ENCODE data around the gene PIP4K2A.

DNA sequence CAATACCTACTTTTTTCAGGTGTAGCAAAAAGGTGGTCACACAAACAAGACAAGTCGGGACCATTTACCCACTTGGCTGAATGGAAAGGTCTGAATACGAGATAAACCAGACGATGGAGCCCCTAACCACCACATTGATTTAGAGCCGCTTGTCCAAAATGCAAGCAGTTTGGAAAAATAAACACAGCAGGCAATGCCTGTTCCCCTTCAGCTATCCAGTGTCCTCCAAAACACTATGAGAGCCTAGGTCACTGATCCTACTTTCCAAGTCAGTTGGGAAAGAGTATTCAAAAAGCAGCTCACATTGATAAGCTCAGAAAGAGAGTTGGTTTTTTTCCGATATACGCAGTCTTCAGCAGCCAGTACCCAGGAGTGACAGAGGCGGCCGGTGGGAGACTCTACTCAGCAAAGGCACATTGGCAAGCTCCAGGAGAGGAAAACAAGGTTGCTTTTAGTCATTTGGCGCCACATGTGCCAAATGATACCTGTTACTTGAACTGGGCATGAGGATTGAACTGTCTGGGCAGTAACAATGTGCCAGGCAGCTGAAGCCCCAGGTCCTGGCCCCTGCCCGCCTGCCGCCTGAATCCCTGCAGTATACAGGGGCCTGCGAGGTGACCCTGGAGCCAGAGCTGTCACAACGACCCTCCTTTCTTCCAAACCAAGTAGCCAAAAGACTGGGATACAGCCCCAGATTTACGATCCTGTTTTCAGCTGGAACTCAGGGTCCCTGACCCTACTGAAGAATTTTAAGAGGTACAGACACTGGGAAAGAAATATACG lies 109.8 kb downstream of the PIP4K2A start:
- TF ChIP-seq BHLHE40 (IDR thresholded peaks at IDR 0.05; ENCODE audit: low read length) (no peak), DPF2 (CRISPR knock-in tag; IDR thresholded peaks at IDR 0.05; ENCODE audit: borderline replicate concordance, low read depth) (no peak), ARNTL (CRISPR knock-in tag; IDR thresholded peaks at IDR 0.05) (no peak), ZFX (CRISPR knock-in tag; IDR thresholded peaks at IDR 0.05; ENCODE audit: low read depth) (no peak), SMAD9 (CRISPR knock-in tag; IDR thresholded peaks at IDR 0.05) (no peak), ONECUT2 (CRISPR knock-in tag; IDR thresholded peaks at IDR 0.05) (no peak), RORA (CRISPR knock-in tag; IDR thresholded peaks at IDR 0.05) (no peak), SRSF9 (IDR thresholded peaks at IDR 0.05; ENCODE audit: borderline replicate concordance, insufficient read depth, low read depth, low read length, poor library complexity, severe bottlenecking) (no peak)
- TF ChIP-seq, protein P1, sequence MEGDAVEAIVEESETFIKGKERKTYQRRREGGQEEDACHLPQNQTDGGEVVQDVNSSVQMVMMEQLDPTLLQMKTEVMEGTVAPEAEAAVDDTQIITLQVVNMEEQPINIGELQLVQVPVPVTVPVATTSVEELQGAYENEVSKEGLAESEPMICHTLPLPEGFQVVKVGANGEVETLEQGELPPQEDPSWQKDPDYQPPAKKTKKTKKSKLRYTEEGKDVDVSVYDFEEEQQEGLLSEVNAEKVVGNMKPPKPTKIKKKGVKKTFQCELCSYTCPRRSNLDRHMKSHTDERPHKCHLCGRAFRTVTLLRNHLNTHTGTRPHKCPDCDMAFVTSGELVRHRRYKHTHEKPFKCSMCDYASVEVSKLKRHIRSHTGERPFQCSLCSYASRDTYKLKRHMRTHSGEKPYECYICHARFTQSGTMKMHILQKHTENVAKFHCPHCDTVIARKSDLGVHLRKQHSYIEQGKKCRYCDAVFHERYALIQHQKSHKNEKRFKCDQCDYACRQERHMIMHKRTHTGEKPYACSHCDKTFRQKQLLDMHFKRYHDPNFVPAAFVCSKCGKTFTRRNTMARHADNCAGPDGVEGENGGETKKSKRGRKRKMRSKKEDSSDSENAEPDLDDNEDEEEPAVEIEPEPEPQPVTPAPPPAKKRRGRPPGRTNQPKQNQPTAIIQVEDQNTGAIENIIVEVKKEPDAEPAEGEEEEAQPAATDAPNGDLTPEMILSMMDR (CRISPR knock-in tag; IDR thresholded peaks at IDR 0.05): no peak
- TF ChIP-seq, protein P2, sequence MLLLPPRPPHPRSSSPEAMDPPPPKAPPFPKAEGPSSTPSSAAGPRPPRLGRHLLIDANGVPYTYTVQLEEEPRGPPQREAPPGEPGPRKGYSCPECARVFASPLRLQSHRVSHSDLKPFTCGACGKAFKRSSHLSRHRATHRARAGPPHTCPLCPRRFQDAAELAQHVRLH (CRISPR knock-in tag; IDR thresholded peaks at IDR 0.05; ENCODE audit: borderline replicate concordance, low read depth): no peak
- TF ChIP-seq, protein P3, sequence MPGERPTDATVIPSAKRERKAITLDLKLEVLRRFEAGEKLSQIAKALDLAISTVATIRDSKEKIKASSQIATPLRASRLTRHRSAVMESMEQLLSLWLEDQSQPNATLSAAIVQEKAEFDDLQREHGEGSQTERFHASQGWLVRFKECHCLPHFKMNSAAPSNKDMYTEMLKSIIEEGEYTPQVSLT (CRISPR knock-in tag; IDR thresholded peaks at IDR 0.05; ENCODE audit: borderline replicate concordance, low read depth): no peak
- TF ChIP-seq, protein P4, sequence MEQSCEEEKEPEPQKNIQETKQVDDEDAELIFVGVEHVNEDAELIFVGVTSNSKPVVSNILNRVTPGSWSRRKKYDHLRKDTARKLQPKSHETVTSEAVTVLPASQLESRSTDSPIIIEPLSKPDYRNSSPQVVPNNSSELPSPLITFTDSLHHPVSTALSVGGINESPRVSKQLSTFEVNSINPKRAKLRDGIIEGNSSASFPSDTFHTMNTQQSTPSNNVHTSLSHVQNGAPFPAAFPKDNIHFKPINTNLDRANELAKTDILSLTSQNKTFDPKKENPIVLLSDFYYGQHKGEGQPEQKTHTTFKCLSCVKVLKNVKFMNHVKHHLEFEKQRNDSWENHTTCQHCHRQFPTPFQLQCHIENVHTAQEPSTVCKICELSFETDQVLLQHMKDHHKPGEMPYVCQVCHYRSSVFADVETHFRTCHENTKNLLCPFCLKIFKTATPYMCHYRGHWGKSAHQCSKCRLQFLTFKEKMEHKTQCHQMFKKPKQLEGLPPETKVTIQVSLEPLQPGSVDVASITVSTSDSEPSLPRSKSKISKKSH (CRISPR knock-in tag; IDR thresholded peaks at IDR 0.05; ENCODE audit: borderline replicate concordance): no peak
- TF ChIP-seq, protein P5, sequence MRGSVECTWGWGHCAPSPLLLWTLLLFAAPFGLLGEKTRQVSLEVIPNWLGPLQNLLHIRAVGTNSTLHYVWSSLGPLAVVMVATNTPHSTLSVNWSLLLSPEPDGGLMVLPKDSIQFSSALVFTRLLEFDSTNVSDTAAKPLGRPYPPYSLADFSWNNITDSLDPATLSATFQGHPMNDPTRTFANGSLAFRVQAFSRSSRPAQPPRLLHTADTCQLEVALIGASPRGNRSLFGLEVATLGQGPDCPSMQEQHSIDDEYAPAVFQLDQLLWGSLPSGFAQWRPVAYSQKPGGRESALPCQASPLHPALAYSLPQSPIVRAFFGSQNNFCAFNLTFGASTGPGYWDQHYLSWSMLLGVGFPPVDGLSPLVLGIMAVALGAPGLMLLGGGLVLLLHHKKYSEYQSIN (CRISPR knock-in tag; IDR thresholded peaks at IDR 0.05; ENCODE audit: borderline replicate concordance): no peak
- TF ChIP-seq, protein P6, sequence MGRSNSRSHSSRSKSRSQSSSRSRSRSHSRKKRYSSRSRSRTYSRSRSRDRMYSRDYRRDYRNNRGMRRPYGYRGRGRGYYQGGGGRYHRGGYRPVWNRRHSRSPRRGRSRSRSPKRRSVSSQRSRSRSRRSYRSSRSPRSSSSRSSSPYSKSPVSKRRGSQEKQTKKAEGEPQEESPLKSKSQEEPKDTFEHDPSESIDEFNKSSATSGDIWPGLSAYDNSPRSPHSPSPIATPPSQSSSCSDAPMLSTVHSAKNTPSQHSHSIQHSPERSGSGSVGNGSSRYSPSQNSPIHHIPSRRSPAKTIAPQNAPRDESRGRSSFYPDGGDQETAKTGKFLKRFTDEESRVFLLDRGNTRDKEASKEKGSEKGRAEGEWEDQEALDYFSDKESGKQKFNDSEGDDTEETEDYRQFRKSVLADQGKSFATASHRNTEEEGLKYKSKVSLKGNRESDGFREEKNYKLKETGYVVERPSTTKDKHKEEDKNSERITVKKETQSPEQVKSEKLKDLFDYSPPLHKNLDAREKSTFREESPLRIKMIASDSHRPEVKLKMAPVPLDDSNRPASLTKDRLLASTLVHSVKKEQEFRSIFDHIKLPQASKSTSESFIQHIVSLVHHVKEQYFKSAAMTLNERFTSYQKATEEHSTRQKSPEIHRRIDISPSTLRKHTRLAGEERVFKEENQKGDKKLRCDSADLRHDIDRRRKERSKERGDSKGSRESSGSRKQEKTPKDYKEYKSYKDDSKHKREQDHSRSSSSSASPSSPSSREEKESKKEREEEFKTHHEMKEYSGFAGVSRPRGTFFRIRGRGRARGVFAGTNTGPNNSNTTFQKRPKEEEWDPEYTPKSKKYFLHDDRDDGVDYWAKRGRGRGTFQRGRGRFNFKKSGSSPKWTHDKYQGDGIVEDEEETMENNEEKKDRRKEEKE (IDR thresholded peaks at IDR 0.05): no peak
